ENCODE data around the gene NTHL1. TPM values are rescaled to one million over a fixed set of nuclear protein-coding genes. Genes with fewer than 3 reads are reported as not detected.

NTHL1 gene
- total and polyA plus RNA-seq, 2 of the 8 experiments (the other 6 are each of a cell fraction or from before 2014, with no cell fraction given) = 70.9 to 150 TPM

DNA sequence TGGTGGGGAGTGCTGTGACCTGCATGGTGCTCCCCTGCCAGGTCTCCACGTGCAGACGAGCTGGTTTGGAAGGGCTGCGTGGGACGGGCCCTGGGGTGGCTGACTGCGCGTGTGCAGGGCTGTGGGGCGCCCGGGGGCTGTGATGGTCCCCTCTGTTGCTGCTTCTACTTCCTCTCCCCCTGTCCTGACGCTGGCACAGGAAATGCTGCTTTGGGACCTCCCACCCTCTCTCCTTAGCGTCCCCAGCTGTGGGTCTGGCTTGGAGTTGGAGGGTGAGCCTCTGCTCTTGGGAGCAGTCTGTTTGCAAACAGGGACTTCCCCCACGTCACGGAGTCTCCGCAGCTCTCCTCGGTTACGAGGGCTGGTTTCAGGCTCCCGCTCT is 35.3 kb upstream of the NTHL1 start:
- H2AFZ ChIP-seq (ENCODE audit: low read length) = no peak overlapping the region
- 88% methylated on average over 11 of the region's 16 CpGs; no CpG with 5 or more reads in 1 of the 2 experiments for WGBS, 2 experiments (ENCODE audit: extremely low coverage in 1 of 2, insufficient coverage in 1 of 2, insufficient read length in 1 of 2, insufficient replicate concordance in 2 of 2, low coverage in 1 of 2, low lambda C conversion rate in 2 of 2, missing lambda C conversion rate in 1 of 2)
- no peak overlapping the region for H3K4ac ChIP-seq (replicated peaks; ENCODE audit: insufficient read length, low read depth, low read length)
- FAIRE-seq = no peak
- no peak overlapping the region for H2BK5ac ChIP-seq (ENCODE audit: low read depth, low read length)
- no peaks in the 10 kb centered on the region for H3K27me3 ChIP-seq (replicated peaks in 1 of 4; ENCODE audit: control insufficient read depth in 3 of 4, extremely low read depth in 1 of 4, insufficient read depth in 3 of 4, low read length in 3 of 4)
- H2BK15ac ChIP-seq (ENCODE audit: low read length) = no peak overlapping the region
- no peak overlapping the region for H3K9ac ChIP-seq (replicated peaks in 1 of 4; ENCODE audit: extremely low read depth in 1 of 4, low read depth in 3 of 4, low read length in 3 of 4)
- H3K9me3 ChIP-seq (ENCODE audit: insufficient read depth in 2 of 2, low read depth in 1 of 2, low read length in 1 of 2) = no peaks in the 10 kb centered on the region
- no peak overlapping the region for H2AK5ac ChIP-seq (ENCODE audit: low read depth, low read length)
- no peak overlapping the region for H4K5ac ChIP-seq (ENCODE audit: insufficient read length, low read depth, low read length)
- no peak overlapping the region for H3K23ac ChIP-seq (ENCODE audit: insufficient read length)
- H2BK120ac ChIP-seq (replicated peaks; ENCODE audit: low read depth, low read length) = no peak overlapping the region
- H3K4me2 ChIP-seq (ENCODE audit: insufficient read depth in 1 of 2, low read depth in 2 of 2, low read length in 2 of 2) = no peak overlapping the region
- no peak overlapping the region for H3K4me3 ChIP-seq (ENCODE audit: extremely low read depth in 1 of 4, insufficient read depth in 2 of 4, low read depth in 3 of 4, low read length in 4 of 4)
- no peak overlapping the region for H2BK20ac ChIP-seq (ENCODE audit: low read length)
- H3K27ac ChIP-seq (ENCODE audit: low read depth, low read length) = no peak overlapping the region
- no peak overlapping the region for H3K14ac ChIP-seq (ENCODE audit: insufficient read length)
- no peak overlapping the region for H3K56ac ChIP-seq (replicated peaks; ENCODE audit: insufficient read length, low read depth, low read length)
- ChIA-PET CTCF (ENCODE audit: partially characterized antibody) (interaction anchor here (0.8 to 3.2 kb wide), 6 partner anchors 12 to 79 kb away, joined by 3 to 15 read pairs (median 4); no protein-coding TSS in a partner anchor), POLR2A (ENCODE audit: partially characterized antibody) (interaction anchor here (1.0 to 8.8 kb wide), 4 partner anchors 8 to 79 kb away, joined by 3 to 50 read pairs (median 4); no protein-coding TSS in a partner anchor)
- H4K20me1 ChIP-seq (replicated peaks in 1 of 2; ENCODE audit: control insufficient read depth in 1 of 2, insufficient read depth in 2 of 2, low read length in 2 of 2) = peaks cover 4 to 8% of the 10 kb centered on the region in 2 experiments
- H3K23me2 ChIP-seq (ENCODE audit: low read depth, low read length) = no peaks in the 10 kb centered on the region
- H2BK12ac ChIP-seq (ENCODE audit: low read depth, low read length) = no peak overlapping the region
- no peak overlapping the region for H4K91ac ChIP-seq (replicated peaks; ENCODE audit: insufficient read length, low read length)
- H3K18ac ChIP-seq (ENCODE audit: extremely low read depth, low read length) = no peak overlapping the region
- 0 out of 2 replicates have a peak overlapping the region, but pooled peaks have one; percentile 51 for H4K8ac ChIP-seq (ENCODE audit: extremely low read depth, insufficient read depth, low read length)
- no peak for DNase-seq (ENCODE audit: low read depth in 1 of 2, low spot score in 2 of 2)
- H3K79me2 ChIP-seq (ENCODE audit: control insufficient read depth in 1 of 2, insufficient read depth in 2 of 2, low read length in 2 of 2) = no peaks in the 10 kb centered on the region
- no peaks in the 10 kb centered on the region for H3K79me1 ChIP-seq (ENCODE audit: low read depth, low read length)
- peaks cover 0 to 32% (median 2%) of the 10 kb centered on the region in 4 experiments; a peak in 5 of 8 replicates for H3K36me3 ChIP-seq (ENCODE audit: control insufficient read depth in 2 of 4, insufficient read depth in 4 of 4, low read length in 3 of 4)
- H3K4me1 ChIP-seq (replicated peaks in 1 of 4; ENCODE audit: control insufficient read depth in 3 of 4, insufficient read depth in 4 of 4, low read length in 3 of 4) = no peaks in the 10 kb centered on the region
- no peak for TF ChIP-seq RNF2 (IDR thresholded peaks at IDR 0.05; ENCODE audit: borderline replicate concordance, low read depth, low read length, missing control alignments, poor library complexity, severe bottlenecking)
- no peak for TF ChIP-seq USF2 (IDR thresholded peaks at IDR 0.05; ENCODE audit: low read length)
- TF ChIP-seq SAP30 (IDR thresholded peaks at IDR 0.05; ENCODE audit: insufficient read depth, insufficient replicate concordance, low read length) = no peak
- no peak for TF ChIP-seq YY1 (IDR thresholded peaks at IDR 0.05; ENCODE audit: low read depth, low read length)

Measured in H1 (cell line).